ENCODE measurements around the gene SLC48A1. TPM values are rescaled to one million over a fixed set of nuclear protein-coding genes. Genes with fewer than 3 reads are reported as not detected.

Gene SLC48A1
- total and polyA plus RNA-seq, 4 donors, result 6.1 to 15.4 (median 9.3) TPM

DNA sequence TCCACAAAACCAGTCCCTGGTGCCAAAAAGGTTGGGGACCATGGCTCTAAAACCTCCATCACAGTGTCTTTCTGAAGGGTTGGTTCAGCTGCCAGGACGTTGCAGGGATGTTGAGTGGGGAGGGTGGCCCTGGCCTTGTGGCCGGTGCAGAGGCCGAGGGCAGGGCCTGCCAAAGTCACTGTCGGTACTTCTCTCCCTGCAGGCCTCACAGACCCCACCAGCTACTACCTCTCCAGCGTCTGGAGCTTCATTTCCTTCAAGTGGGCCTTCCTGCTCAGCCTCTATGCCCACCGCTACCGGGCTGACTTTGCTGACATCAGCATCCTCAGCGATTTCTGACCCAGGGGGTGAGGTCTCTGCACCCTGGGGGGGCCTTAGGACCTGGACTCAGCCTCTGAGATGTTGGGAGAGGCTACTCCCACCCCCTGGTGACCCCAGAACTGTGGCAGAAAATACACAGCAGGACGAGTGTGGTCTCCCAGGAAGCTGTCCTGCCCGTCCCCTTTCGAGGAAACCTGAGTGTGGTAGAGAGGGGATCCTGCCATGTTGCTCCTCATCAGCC lies 7.0 kb downstream of the SLC48A1 start:
- peaks cover 0 to 7% (median 5%) of the 10 kb centered on the region in 4 donors for H3K4me1 ChIP-seq (ENCODE audit: control insufficient read depth in 4 of 4, insufficient read depth in 4 of 4, low read length in 3 of 4)
- H3K4me3 ChIP-seq (ENCODE audit: low read depth in 1 of 3, low read length in 3 of 3), result no peak overlapping the region
- H3K9ac ChIP-seq (ENCODE audit: low read depth in 1 of 2, low read length in 2 of 2), result no peak overlapping the region
- H3K27me3 ChIP-seq (ENCODE audit: control insufficient read depth in 4 of 4, insufficient read depth in 4 of 4, low read length in 3 of 4), result no peaks in the 10 kb centered on the region
- no peak for TF ChIP-seq HNF4A (conservative IDR thresholded peaks at IDR 0.05)
- TF ChIP-seq, protein P1, sequence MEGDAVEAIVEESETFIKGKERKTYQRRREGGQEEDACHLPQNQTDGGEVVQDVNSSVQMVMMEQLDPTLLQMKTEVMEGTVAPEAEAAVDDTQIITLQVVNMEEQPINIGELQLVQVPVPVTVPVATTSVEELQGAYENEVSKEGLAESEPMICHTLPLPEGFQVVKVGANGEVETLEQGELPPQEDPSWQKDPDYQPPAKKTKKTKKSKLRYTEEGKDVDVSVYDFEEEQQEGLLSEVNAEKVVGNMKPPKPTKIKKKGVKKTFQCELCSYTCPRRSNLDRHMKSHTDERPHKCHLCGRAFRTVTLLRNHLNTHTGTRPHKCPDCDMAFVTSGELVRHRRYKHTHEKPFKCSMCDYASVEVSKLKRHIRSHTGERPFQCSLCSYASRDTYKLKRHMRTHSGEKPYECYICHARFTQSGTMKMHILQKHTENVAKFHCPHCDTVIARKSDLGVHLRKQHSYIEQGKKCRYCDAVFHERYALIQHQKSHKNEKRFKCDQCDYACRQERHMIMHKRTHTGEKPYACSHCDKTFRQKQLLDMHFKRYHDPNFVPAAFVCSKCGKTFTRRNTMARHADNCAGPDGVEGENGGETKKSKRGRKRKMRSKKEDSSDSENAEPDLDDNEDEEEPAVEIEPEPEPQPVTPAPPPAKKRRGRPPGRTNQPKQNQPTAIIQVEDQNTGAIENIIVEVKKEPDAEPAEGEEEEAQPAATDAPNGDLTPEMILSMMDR (IDR thresholded peaks at IDR 0.05; ENCODE audit: low read depth, low read length, missing input control), result no peak
- no peak for TF ChIP-seq EGR1 (IDR thresholded peaks at IDR 0.05; ENCODE audit: low read depth in 2 of 2)
- no peak for TF ChIP-seq SP1 (IDR thresholded peaks at IDR 0.05)
- peaks cover 0 to 14% (median 1%) of the 10 kb centered on the region in 4 donors for H3K36me3 ChIP-seq (ENCODE audit: control insufficient read depth in 4 of 4, insufficient read depth in 3 of 4, low read depth in 1 of 4, low read length in 3 of 4)
- WGBS, result 78% methylated on average over 11 of the region's 11 CpGs
- H3K9me3 ChIP-seq (ENCODE audit: control insufficient read depth in 4 of 4, low read length in 3 of 4), result no peaks in the 10 kb centered on the region
- DNase-seq (ENCODE audit: low spot score), result no peak
- H3K27ac ChIP-seq (ENCODE audit: low read depth in 1 of 2, low read length in 2 of 2), result no peak overlapping the region

DNA sequence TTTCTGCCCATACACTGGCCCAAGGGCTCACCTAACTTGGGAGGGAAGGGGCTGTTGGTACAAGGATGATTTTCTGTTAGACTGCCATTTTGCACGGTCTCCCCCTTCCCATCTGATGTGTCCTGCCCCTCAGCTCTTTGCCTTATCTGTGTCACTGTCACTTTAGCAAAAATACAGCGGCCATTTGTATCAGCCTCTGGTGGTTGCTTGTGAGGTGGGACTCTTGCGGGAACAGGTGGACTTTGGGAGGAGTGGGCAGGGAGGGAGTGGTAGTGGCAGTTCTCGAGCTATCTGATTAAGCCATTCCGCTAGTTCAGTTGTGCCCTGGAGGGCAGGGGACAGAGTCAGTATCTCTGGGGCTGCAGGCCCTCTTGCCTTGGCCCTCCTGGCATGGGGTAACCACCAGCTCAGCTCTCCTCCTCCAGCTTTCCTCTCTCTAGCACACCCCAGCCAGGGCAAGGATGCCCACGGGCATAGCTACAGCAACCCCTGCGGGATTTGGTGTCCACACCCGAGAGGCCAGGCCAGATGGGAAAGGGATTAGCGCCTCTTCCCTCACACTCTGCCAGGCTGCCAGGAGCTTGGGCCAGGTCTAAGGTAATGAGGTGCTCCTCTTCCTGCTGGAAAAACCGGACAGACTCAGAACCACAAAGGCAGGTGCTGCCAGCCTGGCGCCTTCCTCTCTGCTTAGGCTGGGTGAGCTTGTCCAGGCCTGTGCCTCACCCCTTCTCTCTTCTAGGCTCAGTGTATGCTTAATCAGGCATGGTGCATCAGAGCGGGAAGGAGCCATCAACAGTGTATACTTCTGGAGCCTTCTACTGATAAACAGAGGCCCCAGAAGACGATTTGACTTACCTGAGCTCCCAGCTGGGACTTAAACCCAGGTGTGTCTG lies 8.7 kb downstream of the SLC48A1 start:
- peaks cover 0 to 5% (median 3%) of the 10 kb centered on the region in 4 donors for H3K4me1 ChIP-seq (ENCODE audit: control insufficient read depth in 4 of 4, insufficient read depth in 4 of 4, low read length in 3 of 4)
- H3K9ac ChIP-seq (ENCODE audit: low read depth in 1 of 2, low read length in 2 of 2), result no peak overlapping the region
- no peak overlapping the region for H3K4me3 ChIP-seq (ENCODE audit: low read depth in 1 of 3, low read length in 3 of 3)
- H3K27ac ChIP-seq (ENCODE audit: low read depth in 1 of 2, low read length in 2 of 2), result no peak overlapping the region
- no peaks in the 10 kb centered on the region for H3K9me3 ChIP-seq (ENCODE audit: control insufficient read depth in 4 of 4, low read length in 3 of 4)
- TF ChIP-seq FOXA1 (IDR thresholded peaks at IDR 0.05), result no peak
- no peak for TF ChIP-seq FOXA2 (IDR thresholded peaks at IDR 0.05)
- TF ChIP-seq GABPA (IDR thresholded peaks at IDR 0.05 in 1 of 2, conservative IDR thresholded peaks at IDR 0.05 in 1 of 2), result no peak
- TF ChIP-seq, protein P2, sequence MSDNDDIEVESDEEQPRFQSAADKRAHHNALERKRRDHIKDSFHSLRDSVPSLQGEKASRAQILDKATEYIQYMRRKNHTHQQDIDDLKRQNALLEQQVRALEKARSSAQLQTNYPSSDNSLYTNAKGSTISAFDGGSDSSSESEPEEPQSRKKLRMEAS (IDR thresholded peaks at IDR 0.05), result no peak
- no peak for TF ChIP-seq RAD21 (IDR thresholded peaks at IDR 0.05)
- TF ChIP-seq NR2F2 (IDR thresholded peaks at IDR 0.05), result no peak
- TF ChIP-seq, protein P1 (IDR thresholded peaks at IDR 0.05; ENCODE audit: low read depth, low read length, missing input control), result no peak
- no peaks in the 10 kb centered on the region for H3K27me3 ChIP-seq (ENCODE audit: control insufficient read depth in 4 of 4, insufficient read depth in 4 of 4, low read length in 3 of 4)
- no peak for DNase-seq (ENCODE audit: low spot score)
- 89% methylated on average over 13 of the region's 13 CpGs for WGBS
- H3K36me3 ChIP-seq (ENCODE audit: control insufficient read depth in 4 of 4, insufficient read depth in 3 of 4, low read depth in 1 of 4, low read length in 3 of 4), result peaks cover 0 to 22% (median 3%) of the 10 kb centered on the region in 4 donors

DNA sequence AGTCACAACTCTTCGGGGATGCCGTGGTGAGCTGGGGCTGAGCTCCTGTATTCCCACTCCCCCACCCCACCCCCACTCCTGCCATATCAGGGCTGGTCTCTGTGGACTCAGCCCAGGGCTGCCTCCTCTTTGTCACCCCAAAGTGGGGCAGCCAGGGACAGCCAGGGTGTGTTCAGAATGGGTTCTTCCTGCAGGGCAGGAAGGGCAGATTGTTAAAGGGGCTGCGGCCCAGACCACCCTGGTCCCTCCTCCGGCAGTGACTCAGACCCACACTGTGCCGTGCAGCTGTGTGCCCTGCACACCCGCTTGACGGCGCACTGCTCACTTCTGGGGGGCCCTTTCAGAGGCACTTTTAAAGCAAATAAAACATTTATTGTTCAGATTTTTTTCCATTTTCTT lies 9.3 kb downstream of the SLC48A1 start:
- H3K9me3 ChIP-seq (ENCODE audit: control insufficient read depth in 4 of 4, low read length in 3 of 4), result no peaks in the 10 kb centered on the region
- WGBS, result 85% methylated on average over 8 of the region's 8 CpGs
- H3K27me3 ChIP-seq (ENCODE audit: control insufficient read depth in 4 of 4, insufficient read depth in 4 of 4, low read length in 3 of 4), result no peaks in the 10 kb centered on the region
- DNase-seq (ENCODE audit: low spot score), result no peak
- H3K4me1 ChIP-seq (ENCODE audit: control insufficient read depth in 4 of 4, insufficient read depth in 4 of 4, low read length in 3 of 4), result peaks cover 0 to 5% (median 1%) of the 10 kb centered on the region in 4 donors
- no peak overlapping the region for H3K9ac ChIP-seq (ENCODE audit: low read depth in 1 of 2, low read length in 2 of 2)
- no peak overlapping the region for H3K27ac ChIP-seq (ENCODE audit: low read depth in 1 of 2, low read length in 2 of 2)
- peaks cover 0 to 28% (median 3%) of the 10 kb centered on the region in 4 donors for H3K36me3 ChIP-seq (ENCODE audit: control insufficient read depth in 4 of 4, insufficient read depth in 3 of 4, low read depth in 1 of 4, low read length in 3 of 4)
- no peak overlapping the region for H3K4me3 ChIP-seq (ENCODE audit: low read depth in 1 of 3, low read length in 3 of 3)
- TF ChIP-seq, protein P3, sequence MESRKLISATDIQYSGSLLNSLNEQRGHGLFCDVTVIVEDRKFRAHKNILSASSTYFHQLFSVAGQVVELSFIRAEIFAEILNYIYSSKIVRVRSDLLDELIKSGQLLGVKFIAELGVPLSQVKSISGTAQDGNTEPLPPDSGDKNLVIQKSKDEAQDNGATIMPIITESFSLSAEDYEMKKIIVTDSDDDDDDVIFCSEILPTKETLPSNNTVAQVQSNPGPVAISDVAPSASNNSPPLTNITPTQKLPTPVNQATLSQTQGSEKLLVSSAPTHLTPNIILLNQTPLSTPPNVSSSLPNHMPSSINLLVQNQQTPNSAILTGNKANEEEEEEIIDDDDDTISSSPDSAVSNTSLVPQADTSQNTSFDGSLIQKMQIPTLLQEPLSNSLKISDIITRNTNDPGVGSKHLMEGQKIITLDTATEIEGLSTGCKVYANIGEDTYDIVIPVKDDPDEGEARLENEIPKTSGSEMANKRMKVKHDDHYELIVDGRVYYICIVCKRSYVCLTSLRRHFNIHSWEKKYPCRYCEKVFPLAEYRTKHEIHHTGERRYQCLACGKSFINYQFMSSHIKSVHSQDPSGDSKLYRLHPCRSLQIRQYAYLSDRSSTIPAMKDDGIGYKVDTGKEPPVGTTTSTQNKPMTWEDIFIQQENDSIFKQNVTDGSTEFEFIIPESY (IDR thresholded peaks at IDR 0.05), result no peak
- TF ChIP-seq, protein P4, sequence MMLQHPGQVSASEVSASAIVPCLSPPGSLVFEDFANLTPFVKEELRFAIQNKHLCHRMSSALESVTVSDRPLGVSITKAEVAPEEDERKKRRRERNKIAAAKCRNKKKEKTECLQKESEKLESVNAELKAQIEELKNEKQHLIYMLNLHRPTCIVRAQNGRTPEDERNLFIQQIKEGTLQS (IDR thresholded peaks at IDR 0.05), result no peak
- TF ChIP-seq EGR1 (IDR thresholded peaks at IDR 0.05; ENCODE audit: low read depth in 2 of 2), result no peak
- TF ChIP-seq RXRA (IDR thresholded peaks at IDR 0.05), result no peak
- TF ChIP-seq, protein P5, sequence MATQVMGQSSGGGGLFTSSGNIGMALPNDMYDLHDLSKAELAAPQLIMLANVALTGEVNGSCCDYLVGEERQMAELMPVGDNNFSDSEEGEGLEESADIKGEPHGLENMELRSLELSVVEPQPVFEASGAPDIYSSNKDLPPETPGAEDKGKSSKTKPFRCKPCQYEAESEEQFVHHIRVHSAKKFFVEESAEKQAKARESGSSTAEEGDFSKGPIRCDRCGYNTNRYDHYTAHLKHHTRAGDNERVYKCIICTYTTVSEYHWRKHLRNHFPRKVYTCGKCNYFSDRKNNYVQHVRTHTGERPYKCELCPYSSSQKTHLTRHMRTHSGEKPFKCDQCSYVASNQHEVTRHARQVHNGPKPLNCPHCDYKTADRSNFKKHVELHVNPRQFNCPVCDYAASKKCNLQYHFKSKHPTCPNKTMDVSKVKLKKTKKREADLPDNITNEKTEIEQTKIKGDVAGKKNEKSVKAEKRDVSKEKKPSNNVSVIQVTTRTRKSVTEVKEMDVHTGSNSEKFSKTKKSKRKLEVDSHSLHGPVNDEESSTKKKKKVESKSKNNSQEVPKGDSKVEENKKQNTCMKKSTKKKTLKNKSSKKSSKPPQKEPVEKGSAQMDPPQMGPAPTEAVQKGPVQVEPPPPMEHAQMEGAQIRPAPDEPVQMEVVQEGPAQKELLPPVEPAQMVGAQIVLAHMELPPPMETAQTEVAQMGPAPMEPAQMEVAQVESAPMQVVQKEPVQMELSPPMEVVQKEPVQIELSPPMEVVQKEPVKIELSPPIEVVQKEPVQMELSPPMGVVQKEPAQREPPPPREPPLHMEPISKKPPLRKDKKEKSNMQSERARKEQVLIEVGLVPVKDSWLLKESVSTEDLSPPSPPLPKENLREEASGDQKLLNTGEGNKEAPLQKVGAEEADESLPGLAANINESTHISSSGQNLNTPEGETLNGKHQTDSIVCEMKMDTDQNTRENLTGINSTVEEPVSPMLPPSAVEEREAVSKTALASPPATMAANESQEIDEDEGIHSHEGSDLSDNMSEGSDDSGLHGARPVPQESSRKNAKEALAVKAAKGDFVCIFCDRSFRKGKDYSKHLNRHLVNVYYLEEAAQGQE (IDR thresholded peaks at IDR 0.05), result no peak

Measured in liver (tissue), 9 donors.